ENCODE data around the gene CTSE. TPM values are rescaled to one million over a fixed set of nuclear protein-coding genes. Genes with fewer than 3 reads are reported as not detected.

Gene CTSE
- total and polyA plus RNA-seq, 4 donors = 0.26 to 18.9 (median 0.69) TPM; not detected in 1

- Histone ChIP-seq H3K27ac (ENCODE audit: low read depth in 1 of 2, low read length in 2 of 2) (no peak overlapping the region), H3K36me3 (ENCODE audit: control insufficient read depth in 1 of 2, insufficient read depth in 2 of 2, low read length in 1 of 2) (no peaks in the 10 kb centered on the region), H3K9me3 (ENCODE audit: control insufficient read depth, low read length) (no peaks in the 10 kb centered on the region), H3K4me1 (ENCODE audit: control insufficient read depth in 1 of 2, insufficient read depth in 2 of 2, low read length in 2 of 2) (no peaks in the 10 kb centered on the region), H3K4me3 (ENCODE audit: low read length in 2 of 2) (no peak overlapping the region), H3K27me3 (ENCODE audit: control insufficient read depth in 1 of 2, insufficient read depth in 2 of 2, low read length in 1 of 2) (no peaks in the 10 kb centered on the region)
- WGBS, 2 donors = 64 to 77% methylated on average over 5 of the region's 5 CpGs
- intact Hi-C loops (cut with DNase I) = no loop called here
- no peak for DNase-seq
- ATAC-seq (ENCODE audit: low FRiP score) = no peak
Observed at GRCh38 chr1:206040328-206040727, 16.6 kb upstream of the CTSE start.

DNA sequence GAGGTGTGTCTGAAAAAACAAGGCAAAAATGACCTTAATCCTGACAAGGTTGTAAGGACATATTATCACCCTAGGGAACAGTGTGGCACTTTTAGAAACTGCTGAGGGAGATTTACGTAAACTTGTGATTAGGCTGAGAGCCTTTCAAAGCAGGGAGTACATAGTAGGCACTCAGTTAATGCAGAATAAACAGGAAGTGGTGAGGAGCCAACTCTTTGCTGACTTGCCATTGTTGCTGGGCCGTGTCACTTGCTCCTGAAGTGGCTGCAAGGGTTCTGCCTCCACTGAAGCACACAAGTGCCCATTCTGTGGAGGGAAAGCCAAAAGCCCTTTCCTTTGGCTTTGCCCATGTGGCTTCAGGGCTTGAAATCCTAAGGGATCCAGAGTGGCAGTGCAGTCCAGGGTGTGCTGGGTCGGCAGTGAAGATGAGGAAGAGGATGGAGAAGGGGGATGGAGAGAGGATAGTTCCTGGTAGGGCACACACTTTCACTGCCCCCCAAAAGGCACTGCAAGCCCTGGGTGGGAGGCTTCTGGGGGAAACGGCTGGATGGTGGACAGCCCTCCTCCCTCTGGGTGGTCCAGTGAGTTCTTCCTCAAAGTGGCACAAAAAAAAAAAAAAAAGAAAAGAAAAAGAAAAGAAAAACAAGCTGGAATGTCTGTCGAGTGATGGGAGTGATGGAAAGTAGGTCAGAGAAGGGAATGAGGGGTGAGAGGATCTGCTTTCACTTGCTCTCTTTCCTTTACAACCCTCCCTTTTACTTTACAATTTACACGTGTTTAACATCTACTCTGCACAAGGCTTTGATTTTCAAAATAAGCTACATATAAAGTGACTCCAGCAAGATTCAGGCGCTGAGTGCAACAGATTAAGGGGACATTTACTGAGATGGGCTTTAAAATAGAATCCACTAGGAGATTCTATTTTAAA, 15.6 kb upstream of the CTSE start:
- intact Hi-C loops (cut with DNase I) = no loop called here
- Histone ChIP-seq H3K36me3 (ENCODE audit: control insufficient read depth in 1 of 2, insufficient read depth in 2 of 2, low read length in 1 of 2) (no peaks in the 10 kb centered on the region), H3K4me3 (ENCODE audit: low read length in 2 of 2) (no peak overlapping the region), H3K27ac (ENCODE audit: low read depth in 1 of 2, low read length in 2 of 2) (no peak overlapping the region), H3K9me3 (ENCODE audit: control insufficient read depth, low read length) (no peaks in the 10 kb centered on the region), H3K27me3 (ENCODE audit: control insufficient read depth in 1 of 2, insufficient read depth in 2 of 2, low read length in 1 of 2) (no peaks in the 10 kb centered on the region), H3K4me1 (ENCODE audit: control insufficient read depth in 1 of 2, insufficient read depth in 2 of 2, low read length in 2 of 2) (no peaks in the 10 kb centered on the region)
- ATAC-seq (ENCODE audit: low FRiP score) (no peak), DNase-seq (no peak)
- WGBS, 2 donors = 46 to 50% methylated on average over 7 of the region's 7 CpGs

DNA sequence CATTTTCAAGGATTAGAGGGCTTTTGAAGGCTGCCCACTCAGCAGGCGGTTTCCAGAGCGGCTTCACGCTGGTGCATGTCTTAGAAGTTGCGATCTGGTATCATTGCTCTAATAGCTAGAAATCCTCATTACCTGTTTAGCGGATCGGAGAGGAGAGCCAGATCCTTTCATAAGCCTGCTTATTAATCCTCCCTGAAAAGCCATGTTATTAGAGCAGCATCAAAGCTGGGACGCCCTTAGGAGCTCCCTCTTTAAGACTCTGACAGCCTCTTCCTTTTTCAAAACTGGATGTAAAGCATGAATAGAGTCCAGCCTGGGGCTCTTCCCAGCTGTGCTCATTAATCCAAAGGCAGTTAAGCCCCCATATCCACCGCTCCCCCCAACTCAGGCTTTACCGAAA, 13.9 kb upstream of the CTSE start:
- H3K27ac ChIP-seq (ENCODE audit: low read depth in 1 of 2, low read length in 2 of 2) = no peak overlapping the region
- no peaks in the 10 kb centered on the region for H3K4me1 ChIP-seq (ENCODE audit: control insufficient read depth in 1 of 2, insufficient read depth in 2 of 2, low read length in 2 of 2)
- DNase-seq (no peak), ATAC-seq (ENCODE audit: low FRiP score) (no peak)
- 95 to 96% methylated on average over 9 of the region's 9 CpGs for WGBS, 2 donors
- H3K9me3 ChIP-seq (ENCODE audit: control insufficient read depth, low read length) = peaks cover 2% of the 10 kb centered on the region
- no peaks in the 10 kb centered on the region for H3K36me3 ChIP-seq (ENCODE audit: control insufficient read depth in 1 of 2, insufficient read depth in 2 of 2, low read length in 1 of 2)
- no peaks in the 10 kb centered on the region for H3K27me3 ChIP-seq (ENCODE audit: control insufficient read depth in 1 of 2, insufficient read depth in 2 of 2, low read length in 1 of 2)
- intact Hi-C loops (cut with DNase I) = no loop called here
- no peak overlapping the region for H3K4me3 ChIP-seq (ENCODE audit: low read length in 2 of 2)

- DNase-seq (no peak), ATAC-seq (ENCODE audit: low FRiP score) (no peak)
- no peak overlapping the region for H3K4me3 ChIP-seq (ENCODE audit: low read length in 2 of 2)
- WGBS, 2 donors = 4 to 6% methylated on average over 2 of the region's 2 CpGs
- H3K27ac ChIP-seq (ENCODE audit: low read depth in 1 of 2, low read length in 2 of 2) = no peak overlapping the region
- peaks cover 2% of the 10 kb centered on the region for H3K9me3 ChIP-seq (ENCODE audit: control insufficient read depth, low read length)
- H3K36me3 ChIP-seq (ENCODE audit: control insufficient read depth in 1 of 2, insufficient read depth in 2 of 2, low read length in 1 of 2) = no peaks in the 10 kb centered on the region
- no peaks in the 10 kb centered on the region for H3K27me3 ChIP-seq (ENCODE audit: control insufficient read depth in 1 of 2, insufficient read depth in 2 of 2, low read length in 1 of 2)
- intact Hi-C loops (cut with DNase I) = no loop called here
- H3K4me1 ChIP-seq (ENCODE audit: control insufficient read depth in 1 of 2, insufficient read depth in 2 of 2, low read length in 2 of 2) = no peaks in the 10 kb centered on the region
Observed at GRCh38 chr1:206036663-206037455, 13.2 kb upstream of the CTSE start.

DNA sequence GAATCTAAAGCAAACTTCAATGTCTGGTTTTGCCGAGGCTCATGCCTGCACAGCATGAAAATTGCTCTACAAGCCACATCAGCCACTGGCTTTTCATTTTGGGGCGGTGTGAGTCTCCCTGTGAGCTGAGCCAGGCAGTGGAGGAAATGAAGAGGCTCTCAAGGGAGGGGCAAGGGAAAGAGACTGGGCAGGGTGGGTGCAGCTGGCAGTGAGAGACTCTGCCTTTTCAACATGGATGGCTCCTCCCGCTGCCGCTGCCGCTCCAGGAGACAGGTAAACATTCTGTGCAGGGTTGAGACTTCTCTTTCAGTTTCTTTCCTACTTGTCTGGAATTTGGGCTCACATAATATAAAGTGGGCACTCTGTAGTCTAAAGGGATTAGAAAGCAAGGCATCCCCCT, 11.3 kb upstream of the CTSE start:
- no peak for ATAC-seq (ENCODE audit: low FRiP score)
- no peak for DNase-seq
- Histone ChIP-seq H3K9me3 (ENCODE audit: control insufficient read depth, low read length) (peaks cover 2% of the 10 kb centered on the region), H3K4me1 (ENCODE audit: control insufficient read depth in 1 of 2, insufficient read depth in 2 of 2, low read length in 2 of 2) (no peaks in the 10 kb centered on the region), H3K27ac (ENCODE audit: low read depth in 1 of 2, low read length in 2 of 2) (no peak overlapping the region), H3K4me3 (ENCODE audit: low read length in 2 of 2) (no peak overlapping the region), H3K36me3 (ENCODE audit: control insufficient read depth in 1 of 2, insufficient read depth in 2 of 2, low read length in 1 of 2) (no peaks in the 10 kb centered on the region), H3K27me3 (ENCODE audit: control insufficient read depth in 1 of 2, insufficient read depth in 2 of 2, low read length in 1 of 2) (no peaks in the 10 kb centered on the region)
- WGBS, 2 donors = 73 to 74% methylated on average over 5 of the region's 5 CpGs
- intact Hi-C loops (cut with DNase I) = no loop called here

DNA sequence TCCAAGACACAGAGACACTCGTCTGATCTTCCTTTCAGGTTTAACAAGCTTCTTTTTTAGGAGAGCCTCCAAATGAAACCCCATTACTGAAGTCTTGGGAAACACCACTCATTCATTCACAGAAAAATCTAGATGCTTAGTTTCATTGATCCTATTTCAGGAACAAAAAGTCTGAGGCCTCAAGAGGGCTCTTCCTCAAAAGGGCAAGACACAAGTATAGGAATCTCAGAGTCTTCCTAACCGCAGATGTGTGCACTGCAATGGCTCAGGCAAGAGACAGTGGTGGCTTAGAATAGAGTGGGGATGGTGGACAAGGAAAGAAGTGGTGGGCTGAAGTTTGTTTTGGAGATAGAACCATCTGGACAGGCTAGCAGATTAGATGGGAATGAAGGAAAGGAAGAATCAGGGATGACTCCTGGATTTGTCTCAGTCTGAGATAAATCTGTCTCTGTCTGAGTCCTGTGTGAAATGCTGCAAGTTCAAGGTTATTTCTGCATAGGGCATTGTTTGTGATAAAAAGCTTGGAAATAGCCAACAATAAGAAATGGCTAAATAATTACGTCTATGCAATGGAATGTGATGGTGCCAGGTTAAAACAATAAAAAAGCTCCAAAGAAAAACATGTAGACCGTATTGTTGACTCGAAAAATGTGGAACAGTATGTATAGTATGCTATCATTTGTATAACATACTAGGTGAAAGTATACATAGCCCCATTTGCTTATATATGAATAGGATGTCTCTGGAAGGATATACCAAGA, 8.9 kb upstream of the CTSE start:
- ATAC-seq (ENCODE audit: low FRiP score) (no peak), DNase-seq (no peak)
- Histone ChIP-seq H3K9me3 (ENCODE audit: control insufficient read depth, low read length) (peaks cover 2% of the 10 kb centered on the region), H3K4me3 (ENCODE audit: low read length in 2 of 2) (no peak overlapping the region), H3K36me3 (ENCODE audit: control insufficient read depth in 1 of 2, insufficient read depth in 2 of 2, low read length in 1 of 2) (no peaks in the 10 kb centered on the region), H3K27me3 (ENCODE audit: control insufficient read depth in 1 of 2, insufficient read depth in 2 of 2, low read length in 1 of 2) (peaks cover 0 to 3% of the 10 kb centered on the region in 2 donors), H3K4me1 (ENCODE audit: control insufficient read depth in 1 of 2, insufficient read depth in 2 of 2, low read length in 2 of 2) (no peaks in the 10 kb centered on the region), H3K27ac (ENCODE audit: low read depth in 1 of 2, low read length in 2 of 2) (no peak overlapping the region)
- WGBS, 2 donors = 37 to 39% methylated on average over 5 of the region's 5 CpGs
- intact Hi-C loops (cut with DNase I) = loop anchor here in 1 of 2 donors (2.0 kb wide), 1 partner anchor 74 kb away; no protein-coding TSS in a partner anchor

GRCh38 chr1:206030714-206031113, 7.0 kb upstream of the CTSE start:
- peak in 1 of 2 donors; percentile 71 for DNase-seq
- Histone ChIP-seq H3K36me3 (ENCODE audit: control insufficient read depth in 1 of 2, insufficient read depth in 2 of 2, low read length in 1 of 2) (no peaks in the 10 kb centered on the region), H3K4me3 (ENCODE audit: low read length in 2 of 2) (no peak overlapping the region), H3K9me3 (ENCODE audit: control insufficient read depth, low read length) (peaks cover 2% of the 10 kb centered on the region), H3K27ac (ENCODE audit: low read depth in 1 of 2, low read length in 2 of 2) (no peak overlapping the region), H3K27me3 (ENCODE audit: control insufficient read depth in 1 of 2, insufficient read depth in 2 of 2, low read length in 1 of 2) (peaks cover 0 to 3% of the 10 kb centered on the region in 2 donors), H3K4me1 (ENCODE audit: control insufficient read depth in 1 of 2, insufficient read depth in 2 of 2, low read length in 2 of 2) (no peaks in the 10 kb centered on the region)
- 20% methylated on average over 4 of the region's 4 CpGs for WGBS, 2 donors
- intact Hi-C loops (cut with DNase I) = no loop called here
- peak; percentile 67 for ATAC-seq (ENCODE audit: low FRiP score)

- no peak for DNase-seq
- intact Hi-C loops (cut with DNase I) = no loop called here
- Histone ChIP-seq H3K36me3 (ENCODE audit: control insufficient read depth in 1 of 2, insufficient read depth in 2 of 2, low read length in 1 of 2) (no peaks in the 10 kb centered on the region), H3K9me3 (ENCODE audit: control insufficient read depth, low read length) (peaks cover 2% of the 10 kb centered on the region), H3K4me1 (ENCODE audit: control insufficient read depth in 1 of 2, insufficient read depth in 2 of 2, low read length in 2 of 2) (no peaks in the 10 kb centered on the region), H3K27me3 (ENCODE audit: control insufficient read depth in 1 of 2, insufficient read depth in 2 of 2, low read length in 1 of 2) (peaks cover 0 to 3% of the 10 kb centered on the region in 2 donors), H3K27ac (ENCODE audit: low read depth in 1 of 2, low read length in 2 of 2) (no peak overlapping the region), H3K4me3 (ENCODE audit: low read length in 2 of 2) (no peak overlapping the region)
- 80 to 81% methylated on average over 4 of the region's 4 CpGs for WGBS, 2 donors
- ATAC-seq (ENCODE audit: low FRiP score) = no peak
Observed at GRCh38 chr1:206030191-206030590, 6.5 kb upstream of the CTSE start.
